AG09309 (cell line): Measurements from ENCODE around the gene PIP5KL1.

Experiments used
- DNase-seq: peaks from one replicate; pipeline ENCODE4 v3.0.0-alpha.2; 2010; ENCODE audit warnings: low read depth
- H3K4me3 ChIP-seq: 2 replicates; pipeline ENCODE4 v1.5.1; 2011; ENCODE audit warnings: mild to moderate bottlenecking, low read depth, low read length, moderate library complexity; ENCODE audit not compliant: control insufficient read depth
- CTCF ChIP-seq: IDR thresholded peaks from 2 replicates; pipeline ENCODE4 v1.5.1; 2011; ENCODE audit warnings: mild to moderate bottlenecking, low read depth, low read length, inconsistent platforms; ENCODE audit not compliant: insufficient read depth, control insufficient read depth; ENCODE audit errors: missing control alignments

The PIP5KL1 gene

GRCh38 chr9:127909839-127910273 lies 20.7 kb downstream of the PIP5KL1 start:
- no peak for DNase-seq
- no peak for TF ChIP-seq CTCF
- no peak overlapping the region for H3K4me3 ChIP-seq

GRCh38 chr9:127908660-127908926 lies 22.0 kb downstream of the PIP5KL1 start:
- H3K4me3 ChIP-seq, result no peak overlapping the region
- no peak for DNase-seq
- no peak for TF ChIP-seq CTCF

GRCh38 chr9:127907867-127908659 lies 22.5 kb downstream of the PIP5KL1 start:
- DNase-seq, result no peak
- no peak for TF ChIP-seq CTCF

GRCh38 chr9:127905788-127906191 lies 24.8 kb downstream of the PIP5KL1 start:
- no peak overlapping the region for H3K4me3 ChIP-seq
- DNase-seq, result no peak
- TF ChIP-seq CTCF, result no peak

More at GRCh38 chr9:127907867-127908659, 22.5 kb downstream of the PIP5KL1 start:
- H3K4me3 ChIP-seq, result no peak overlapping the region

GRCh38 chr9:127905004-127905728 lies 25.4 kb downstream of the PIP5KL1 start:
- DNase-seq, result no peak
- H3K4me3 ChIP-seq, result no peak overlapping the region
- no peak for TF ChIP-seq CTCF

GRCh38 chr9:127904561-127905003 lies 26.0 kb downstream of the PIP5KL1 start:
- H3K4me3 ChIP-seq, result no peak overlapping the region
- TF ChIP-seq CTCF, result no peak
- no peak for DNase-seq
